ENCODE measurements around the gene RHCE.

GRCh38 chr1:25468033-25468432 lies 47.4 kb upstream of the RHCE start:
- TF ChIP-seq CTCF (IDR thresholded peaks at IDR 0.05), result no peak
- TF ChIP-seq POLR2A (IDR thresholded peaks at IDR 0.05), result no peak
